Kidney (tissue), 14 donors: ENCODE results near the gene PPP1R3G. TPM values are rescaled to one million over a fixed set of nuclear protein-coding genes. Genes with fewer than 3 reads are reported as not detected.

Source experiments
- DNase-seq, 5 donors: peaks; one replicate each; pipeline ENCODE4 v3.0.0-alpha.2; 2013 to 2020
- FAIRE-seq: peaks from 2 replicates; lab custom pipeline; 2012; peaks lifted over from hg19 to GRCh38; lab: Jason Lieb, UNC
- H3K27ac ChIP-seq, 2 donors: one replicate each; pipeline ENCODE4 v1.7.0; 2013; ENCODE audit warnings: low read depth in 2 of 2, low read length in 2 of 2, inconsistent platforms in 1 of 2
- H3K27me3 ChIP-seq: one replicate; pipeline ENCODE4 v1.7.1; 2013; ENCODE audit warnings: low read length, inconsistent platforms; ENCODE audit not compliant: control insufficient read depth, insufficient read depth
- H3K36me3 ChIP-seq, 3 donors: one replicate each; pipeline versions ENCODE4 v1.7.0 to v1.7.1; 2013; ENCODE audit warnings: low read length in 3 of 3, control low read depth in 1 of 3, inconsistent platforms in 1 of 3; ENCODE audit not compliant: insufficient read depth in 3 of 3, control insufficient read depth in 2 of 3
- H3K4me1 ChIP-seq, 3 donors: one replicate each; pipeline versions ENCODE4 v1.7.0 to v1.7.1; 2013; ENCODE audit warnings: low read length in 3 of 3, inconsistent platforms in 1 of 3, low read depth in 1 of 3; ENCODE audit not compliant: control insufficient read depth in 2 of 3, insufficient read depth in 2 of 3
- H3K4me3 ChIP-seq, 3 donors: one replicate each; pipeline versions ENCODE4 v1.7.0 to v1.8.1; 2013; ENCODE audit warnings: low read length in 3 of 3, control low read depth in 1 of 3, inconsistent platforms in 1 of 3
- H3K9ac ChIP-seq, 3 donors: one replicate each; pipeline versions ENCODE4 v1.7.0 to v1.7.1; 2013; ENCODE audit warnings: low read length in 3 of 3, control low read depth in 1 of 3, inconsistent platforms in 1 of 3
- H3K9me3 ChIP-seq, 3 donors: one replicate each; pipeline versions ENCODE4 v1.7.0 to v1.7.1; 2013; ENCODE audit warnings: low read length in 3 of 3, control low read depth in 1 of 3, inconsistent platforms in 1 of 3; ENCODE audit not compliant: control insufficient read depth in 2 of 3, insufficient read depth in 1 of 3
- CTCF ChIP-seq: IDR thresholded peaks from 3 replicates; pipeline ENCODE4 v1.5.1; 2012; ENCODE audit warnings: mild to moderate bottlenecking, moderate library complexity, borderline replicate concordance; ENCODE audit not compliant: insufficient read depth; ENCODE audit errors: extremely low read depth
- intact Hi-C: fragments of 100-400 bp; cut with DNase I; formaldehyde crosslinking; loops from one replicate; pipeline ENCODE4 v1.11.1; 2022
- polyA plus RNA-seq: library from polyadenylated mRNA; stranded (reverse); fragments of 350-450 nt; fragmentation: Illumina TruSeq; extraction: RNeasy Lipid Tissue Mini Kit (QIAGEN cat#74804); gene quantifications from one replicate; pipeline ENCODE4 v1.2.3, GENCODE V29; 2014; ENCODE audit warnings: low read depth, low replicate concordance; ENCODE audit not compliant: insufficient read depth
- total RNA-seq: library from RNA; stranded (reverse); fragmentation: NEBNext Ultra II Directional; extraction: Animal tissue kit (Norgen Biotek cat#: 25700); gene quantifications from one replicate; pipeline ENCODE4 v1.2.1, GENCODE V29; 2021
- donor health status: control.
- donor health status: control.
- donor health status: control.
- donor health status: control.
- donor health status: control.
- donor health status: DM: yes; HTN: yes; CAD: no.
- donor health status: Normal renal cell carcinoma (clear cell type).

Gene PPP1R3G
- total and polyA plus RNA-seq, 2 donors from 2014 or later = 0.49 to 1.9 TPM

DNA sequence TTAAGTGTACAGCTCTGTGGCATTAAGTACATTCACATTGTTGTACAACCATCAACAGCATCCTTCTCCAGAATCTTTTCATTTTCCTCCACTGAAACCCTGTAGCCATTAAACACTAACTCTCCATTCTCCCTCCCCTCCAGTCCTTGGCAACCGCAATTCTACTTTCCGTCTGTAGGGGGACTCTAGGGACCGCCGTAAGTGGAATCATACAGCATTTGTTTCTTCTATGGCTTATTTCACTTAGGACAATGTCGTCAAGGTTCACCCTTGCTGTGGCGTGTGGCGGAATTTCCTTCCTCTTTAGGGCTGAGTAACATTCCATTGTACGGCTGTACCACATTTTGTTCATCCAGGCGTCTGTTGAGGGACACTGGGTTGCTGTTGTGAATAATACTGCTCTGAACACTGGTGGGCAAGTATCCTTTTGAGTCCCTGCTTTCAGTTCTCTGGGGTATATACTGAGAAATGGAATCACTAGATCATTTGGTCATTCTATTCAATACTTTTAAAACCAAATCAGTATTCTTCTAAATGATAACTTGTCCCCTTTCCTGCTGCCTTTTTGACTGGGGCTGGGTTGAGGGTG is 50.7 kb downstream of the PPP1R3G start:
- Histone ChIP-seq H3K27ac (no peak overlapping the region), H3K9me3 (no peaks in the 10 kb centered on the region), H3K4me3 (no peak overlapping the region), H3K4me1 (no peaks in the 10 kb centered on the region), H3K9ac (no peak overlapping the region), H3K36me3 (no peaks in the 10 kb centered on the region), H3K27me3 (no peaks in the 10 kb centered on the region)
- DNase-seq (peak in 1 of 5 donors; percentile 46), FAIRE-seq (no peak)
- intact Hi-C loops = no loop called here
- peak; percentile 43 for TF ChIP-seq CTCF

DNA sequence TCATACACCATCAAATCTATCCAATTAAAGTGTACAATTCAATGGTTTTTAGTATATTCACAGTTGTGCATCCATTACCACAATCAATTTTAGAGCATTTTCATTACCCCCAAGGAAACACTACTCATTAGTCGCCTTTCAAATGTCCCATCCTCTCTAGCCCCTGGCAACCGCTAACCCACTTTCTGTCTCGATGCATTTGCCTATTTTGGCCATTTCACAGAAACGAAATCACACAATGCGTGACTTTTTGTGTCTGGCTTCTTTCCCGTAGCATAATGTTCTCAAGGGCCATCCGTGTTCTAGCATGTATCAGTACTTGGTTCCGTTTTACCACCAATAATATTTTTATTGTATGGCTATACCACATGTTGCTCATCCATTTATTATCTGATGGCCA is 51.7 kb downstream of the PPP1R3G start:
- no peak overlapping the region for H3K4me3 ChIP-seq
- intact Hi-C loops = no loop called here
- H3K36me3 ChIP-seq = no peaks in the 10 kb centered on the region

More for the DNA sequence above, 51.7 kb downstream of the PPP1R3G start:
- Histone ChIP-seq H3K9me3 (no peaks in the 10 kb centered on the region), H3K9ac (no peak overlapping the region), H3K4me1 (no peaks in the 10 kb centered on the region), H3K27ac (no peak overlapping the region), H3K27me3 (no peaks in the 10 kb centered on the region)
- DNase-seq = no peak
- FAIRE-seq = no peak
- no peak for TF ChIP-seq CTCF

Other genes with a start within 250 kb of the PPP1R3G start
- gene RPP40, start 81.3 kb upstream of the PPP1R3G start, total RNA-seq = 3.7 TPM
- 7.4 TPM for gene RPP40, start 81.3 kb upstream of the PPP1R3G start, polyA plus RNA-seq
- 21.3 TPM for gene LYRM4, start 175.6 kb downstream of the PPP1R3G start, total RNA-seq
- gene LYRM4, start 175.6 kb downstream of the PPP1R3G start, polyA plus RNA-seq = 31.8 TPM
- gene FARS2, start 176.2 kb downstream of the PPP1R3G start, total RNA-seq = 22.1 TPM
- 24.8 TPM for gene FARS2, start 176.2 kb downstream of the PPP1R3G start, polyA plus RNA-seq